Parathyroid adenoma (tissue), 2 donors: ENCODE measurements around the gene TLE1.

Source experiments
- H2AFZ ChIP-seq: fragments of 300-600 bp; sonication (generic); one replicate; pipeline ENCODE4 v1.7.0; 2017; ENCODE audit warnings: antibody characterized with exemption, mild to moderate bottlenecking
- H3K27ac ChIP-seq: fragments of 300-600 bp; sonication (generic); one replicate; pipeline ENCODE4 v1.7.0; 2017
- H3K27me3 ChIP-seq: fragments of 300-600 bp; sonication (generic); one replicate; pipeline ENCODE4 v1.7.0; 2017; ENCODE audit warnings: low read length; ENCODE audit not compliant: control insufficient read depth, insufficient read depth
- H3K36me3 ChIP-seq: fragments of 300-600 bp; sonication (generic); one replicate; pipeline ENCODE4 v1.7.0; 2017; ENCODE audit warnings: low read length; ENCODE audit not compliant: control insufficient read depth, insufficient read depth
- H3K4me1 ChIP-seq: fragments of 300-600 bp; sonication (generic); one replicate; pipeline ENCODE4 v1.7.0; 2017; ENCODE audit warnings: control low read depth
- H3K4me2 ChIP-seq: fragments of 300-600 bp; sonication (generic); one replicate; pipeline ENCODE4 v1.7.0; 2017; ENCODE audit warnings: low read length
- H3K4me3 ChIP-seq: fragments of 300-600 bp; sonication (generic); one replicate; pipeline ENCODE4 v1.7.0; 2017; ENCODE audit warnings: low read depth, low read length
- H3K79me2 ChIP-seq: fragments of 300-600 bp; sonication (generic); one replicate; pipeline ENCODE4 v1.7.0; 2017; ENCODE audit warnings: control low read depth
- H3K9ac ChIP-seq: fragments of 300-600 bp; sonication (generic); one replicate; pipeline ENCODE4 v1.7.0; 2017; ENCODE audit warnings: mild to moderate bottlenecking
- H3K9me3 ChIP-seq: fragments of 300-600 bp; sonication (generic); one replicate; pipeline ENCODE4 v1.7.0; 2017; ENCODE audit warnings: low read length; ENCODE audit not compliant: control insufficient read depth
- TF ChIP-seq, protein P1 (sequence below): fragments of 300-600 bp; sonication (generic); IDR thresholded peaks from one replicate; pipeline ENCODE4 v1.7.0; 2017; ENCODE audit warnings: antibody characterized with exemption, mild to moderate bottlenecking
- donor health status: primary hyperparathyroidism.

Gene TLE1

DNA sequence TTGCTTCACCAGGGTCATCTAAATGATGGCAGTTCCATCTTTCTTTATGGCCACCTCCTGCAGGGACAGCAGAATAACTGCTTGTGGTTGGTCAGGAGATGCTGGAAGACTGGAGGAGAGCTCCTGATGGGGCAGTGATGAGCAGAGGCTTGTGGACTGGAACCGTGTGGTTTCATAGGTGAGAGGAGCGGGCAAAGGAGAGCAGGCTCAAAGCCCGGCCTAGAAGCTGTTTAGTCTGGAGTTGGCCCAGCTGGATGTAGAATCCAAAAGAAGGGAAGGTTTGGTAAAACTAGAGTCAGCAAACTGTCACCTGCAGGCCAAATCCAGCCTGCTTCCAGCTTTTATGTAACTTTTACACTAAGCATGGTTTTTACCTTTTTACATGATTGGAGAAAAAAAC, 32.9 kb upstream of the TLE1 start:
- no peak overlapping the region for H3K4me2 ChIP-seq
- no peaks in the 10 kb centered on the region for H3K79me2 ChIP-seq
- no peaks in the 10 kb centered on the region for H3K9me3 ChIP-seq
- H3K36me3 ChIP-seq: no peaks in the 10 kb centered on the region
- H3K27me3 ChIP-seq: no peaks in the 10 kb centered on the region
- TF ChIP-seq, protein P1, sequence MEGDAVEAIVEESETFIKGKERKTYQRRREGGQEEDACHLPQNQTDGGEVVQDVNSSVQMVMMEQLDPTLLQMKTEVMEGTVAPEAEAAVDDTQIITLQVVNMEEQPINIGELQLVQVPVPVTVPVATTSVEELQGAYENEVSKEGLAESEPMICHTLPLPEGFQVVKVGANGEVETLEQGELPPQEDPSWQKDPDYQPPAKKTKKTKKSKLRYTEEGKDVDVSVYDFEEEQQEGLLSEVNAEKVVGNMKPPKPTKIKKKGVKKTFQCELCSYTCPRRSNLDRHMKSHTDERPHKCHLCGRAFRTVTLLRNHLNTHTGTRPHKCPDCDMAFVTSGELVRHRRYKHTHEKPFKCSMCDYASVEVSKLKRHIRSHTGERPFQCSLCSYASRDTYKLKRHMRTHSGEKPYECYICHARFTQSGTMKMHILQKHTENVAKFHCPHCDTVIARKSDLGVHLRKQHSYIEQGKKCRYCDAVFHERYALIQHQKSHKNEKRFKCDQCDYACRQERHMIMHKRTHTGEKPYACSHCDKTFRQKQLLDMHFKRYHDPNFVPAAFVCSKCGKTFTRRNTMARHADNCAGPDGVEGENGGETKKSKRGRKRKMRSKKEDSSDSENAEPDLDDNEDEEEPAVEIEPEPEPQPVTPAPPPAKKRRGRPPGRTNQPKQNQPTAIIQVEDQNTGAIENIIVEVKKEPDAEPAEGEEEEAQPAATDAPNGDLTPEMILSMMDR: no peak
- no peak overlapping the region for H3K9ac ChIP-seq
- no peaks in the 10 kb centered on the region for H3K4me1 ChIP-seq
- H2AFZ ChIP-seq: no peak overlapping the region
- no peak overlapping the region for H3K27ac ChIP-seq
- no peak overlapping the region for H3K4me3 ChIP-seq

DNA sequence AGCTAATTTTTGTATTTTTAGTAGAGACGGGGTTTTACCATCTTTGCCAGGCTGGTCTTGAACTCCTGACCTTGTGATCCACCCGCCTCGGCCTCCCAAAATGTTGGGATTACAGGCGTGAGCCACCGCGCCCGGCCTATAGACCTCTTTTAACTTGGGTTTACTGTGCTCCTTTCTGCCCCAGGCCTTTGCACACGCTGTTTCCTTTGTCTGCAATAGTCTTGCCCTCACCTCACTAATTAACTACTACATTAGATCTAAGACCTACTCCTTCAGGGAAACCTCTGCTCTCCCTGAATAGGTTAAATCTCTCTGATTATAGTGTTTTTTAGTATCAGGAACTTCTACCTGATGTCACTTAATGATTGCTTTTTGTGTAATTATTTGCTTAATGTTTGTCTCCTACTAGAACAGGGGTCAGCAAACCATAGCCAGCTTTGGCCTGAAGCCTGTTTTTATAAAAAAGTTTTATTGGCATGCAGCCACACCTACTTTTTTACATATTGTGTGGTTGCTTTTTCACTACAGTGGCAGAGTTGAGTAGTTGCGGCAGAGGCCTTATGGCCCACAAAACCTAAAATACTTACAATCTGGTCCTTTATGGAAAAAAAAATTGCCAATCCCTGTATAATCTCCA, 31.2 kb upstream of the TLE1 start:
- Histone ChIP-seq H3K27ac (no peak overlapping the region), H2AFZ (no peak overlapping the region), H3K9ac (no peak overlapping the region), H3K4me2 (no peak overlapping the region), H3K9me3 (no peaks in the 10 kb centered on the region), H3K36me3 (no peaks in the 10 kb centered on the region), H3K4me1 (no peaks in the 10 kb centered on the region), H3K79me2 (no peaks in the 10 kb centered on the region), H3K27me3 (no peaks in the 10 kb centered on the region), H3K4me3 (no peak overlapping the region)
- TF ChIP-seq, protein P1: no peak

DNA sequence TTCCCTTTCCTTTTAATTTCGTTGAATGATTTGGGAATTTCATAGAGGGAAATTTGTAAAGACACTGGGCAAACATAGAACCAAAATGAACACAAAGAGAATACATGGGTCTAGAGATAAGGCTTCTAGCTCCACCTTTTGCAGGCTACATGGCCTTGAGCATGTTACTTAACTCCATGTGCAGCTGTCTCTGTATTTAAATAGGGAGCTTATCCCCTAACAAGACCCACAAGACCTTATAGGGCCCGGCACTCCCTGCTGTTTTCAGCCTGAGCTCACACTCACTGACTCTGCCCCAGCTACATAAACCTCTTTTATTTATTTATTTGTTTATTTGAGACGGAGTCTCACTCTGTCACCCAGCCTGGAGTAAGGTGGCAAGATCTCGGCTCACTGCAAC, 30.6 kb upstream of the TLE1 start:
- H2AFZ ChIP-seq: no peak overlapping the region
- TF ChIP-seq, protein P1: no peak
- no peaks in the 10 kb centered on the region for H3K4me1 ChIP-seq
- H3K9ac ChIP-seq: no peak overlapping the region
- H3K4me2 ChIP-seq: no peak overlapping the region
- H3K9me3 ChIP-seq: no peaks in the 10 kb centered on the region
- H3K27me3 ChIP-seq: no peaks in the 10 kb centered on the region
- H3K79me2 ChIP-seq: no peaks in the 10 kb centered on the region
- H3K27ac ChIP-seq: no peak overlapping the region
- H3K36me3 ChIP-seq: no peaks in the 10 kb centered on the region
- no peak overlapping the region for H3K4me3 ChIP-seq

DNA sequence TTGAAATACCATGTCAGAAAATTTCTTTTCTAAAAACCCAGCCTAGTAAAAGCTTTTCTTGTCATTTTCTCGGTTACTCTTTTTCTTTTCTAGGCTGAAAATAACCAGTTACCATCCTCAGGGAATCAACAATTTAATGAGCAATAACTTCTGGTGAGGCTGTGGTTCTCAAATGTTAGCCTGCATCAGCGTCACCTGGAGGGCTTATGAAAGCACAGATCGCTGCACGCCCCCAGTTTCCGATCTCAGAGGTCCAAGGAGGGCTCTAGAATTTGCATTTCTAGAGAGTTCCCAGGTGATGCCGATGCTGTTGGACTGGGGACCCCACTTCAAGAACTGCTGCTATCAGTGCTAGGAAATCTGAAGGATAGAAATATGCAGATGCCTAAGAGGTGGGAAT, 28.9 kb upstream of the TLE1 start:
- H3K36me3 ChIP-seq: no peaks in the 10 kb centered on the region
- no peaks in the 10 kb centered on the region for H3K27me3 ChIP-seq
- H2AFZ ChIP-seq: no peak overlapping the region
- no peak overlapping the region for H3K4me3 ChIP-seq
- no peak overlapping the region for H3K27ac ChIP-seq
- no peaks in the 10 kb centered on the region for H3K9me3 ChIP-seq
- no peaks in the 10 kb centered on the region for H3K4me1 ChIP-seq
- no peaks in the 10 kb centered on the region for H3K79me2 ChIP-seq
- H3K9ac ChIP-seq: no peak overlapping the region
- TF ChIP-seq, protein P1: no peak
- no peak overlapping the region for H3K4me2 ChIP-seq

DNA sequence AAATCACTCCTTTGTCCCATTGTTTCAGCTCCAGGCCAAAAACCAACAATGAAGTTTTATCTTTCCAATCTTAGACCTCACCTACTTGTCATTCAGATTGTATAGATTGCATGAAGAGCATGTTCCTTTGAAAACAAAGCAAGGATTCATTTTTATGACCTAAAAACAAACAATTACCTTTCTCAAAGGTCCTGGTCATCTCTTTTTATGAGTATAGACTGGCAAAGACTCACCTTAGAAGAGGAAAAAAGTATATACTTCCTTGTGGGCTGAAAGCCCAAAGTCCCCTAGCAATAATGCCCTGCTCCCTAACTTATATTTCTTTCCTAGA, 28.4 kb upstream of the TLE1 start:
- no peak overlapping the region for H2AFZ ChIP-seq
- TF ChIP-seq, protein P1: no peak
- H3K79me2 ChIP-seq: no peaks in the 10 kb centered on the region
- no peaks in the 10 kb centered on the region for H3K27me3 ChIP-seq
- H3K9me3 ChIP-seq: no peaks in the 10 kb centered on the region
- no peaks in the 10 kb centered on the region for H3K36me3 ChIP-seq
- no peak overlapping the region for H3K4me2 ChIP-seq
- no peak overlapping the region for H3K4me3 ChIP-seq
- no peaks in the 10 kb centered on the region for H3K4me1 ChIP-seq
- no peak overlapping the region for H3K9ac ChIP-seq
- H3K27ac ChIP-seq: no peak overlapping the region
